ENCODE data around the gene UGT1A8.

GRCh38 chr2:233758141-233758540 lies 140.7 kb downstream of the UGT1A8 start:
- TF ChIP-seq CHD4 (IDR thresholded peaks at IDR 0.05; ENCODE audit: borderline replicate concordance) (no peak), CBX2 (IDR thresholded peaks at IDR 0.05; ENCODE audit: borderline replicate concordance, low read depth) (no peak), POLR2A (IDR thresholded peaks at IDR 0.05; ENCODE audit: low read length) (no peak)
- TF ChIP-seq, protein P1, sequence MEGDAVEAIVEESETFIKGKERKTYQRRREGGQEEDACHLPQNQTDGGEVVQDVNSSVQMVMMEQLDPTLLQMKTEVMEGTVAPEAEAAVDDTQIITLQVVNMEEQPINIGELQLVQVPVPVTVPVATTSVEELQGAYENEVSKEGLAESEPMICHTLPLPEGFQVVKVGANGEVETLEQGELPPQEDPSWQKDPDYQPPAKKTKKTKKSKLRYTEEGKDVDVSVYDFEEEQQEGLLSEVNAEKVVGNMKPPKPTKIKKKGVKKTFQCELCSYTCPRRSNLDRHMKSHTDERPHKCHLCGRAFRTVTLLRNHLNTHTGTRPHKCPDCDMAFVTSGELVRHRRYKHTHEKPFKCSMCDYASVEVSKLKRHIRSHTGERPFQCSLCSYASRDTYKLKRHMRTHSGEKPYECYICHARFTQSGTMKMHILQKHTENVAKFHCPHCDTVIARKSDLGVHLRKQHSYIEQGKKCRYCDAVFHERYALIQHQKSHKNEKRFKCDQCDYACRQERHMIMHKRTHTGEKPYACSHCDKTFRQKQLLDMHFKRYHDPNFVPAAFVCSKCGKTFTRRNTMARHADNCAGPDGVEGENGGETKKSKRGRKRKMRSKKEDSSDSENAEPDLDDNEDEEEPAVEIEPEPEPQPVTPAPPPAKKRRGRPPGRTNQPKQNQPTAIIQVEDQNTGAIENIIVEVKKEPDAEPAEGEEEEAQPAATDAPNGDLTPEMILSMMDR (IDR thresholded peaks at IDR 0.05), result no peak

Data from A549 (cell line).